Measurements from ENCODE around the gene RAB3GAP1. TPM values are rescaled to one million over a fixed set of nuclear protein-coding genes. Genes with fewer than 3 reads are reported as not detected.

The RAB3GAP1 gene
- total and polyA plus RNA-seq, 2 donors (not counting 1 experiment from before 2014, with no cell fraction given), result 15.6 to 62.2 TPM

- TF ChIP-seq EZH2 (IDR thresholded peaks at IDR 0.05; ENCODE audit: borderline replicate concordance, insufficient read depth, low read depth, low read length, poor library complexity, severe bottlenecking) (no peak), CTCF (IDR thresholded peaks at IDR 0.05) (no peak)
- H3K27ac Mint-ChIP-seq, result no peak within 1 kb of the TSS
- ChIA-PET CTCF (no interaction called here), POLR2A (interaction anchor here (0.8 kb wide), 1 partner anchor 693 kb away, joined by 7 read pairs; no protein-coding TSS in a partner anchor)
- Histone ChIP-seq H2AFZ (ENCODE audit: insufficient read depth, low read depth, low read length, poor library complexity, severe bottlenecking) (no peak within 1 kb of the TSS), H4K20me1 (ENCODE audit: control insufficient read depth, insufficient read depth, low read length, poor library complexity, severe bottlenecking) (no peaks in the 10 kb centered on the region), H3K36me3 (replicated peaks in 1 of 2; ENCODE audit: control extremely low read depth in 1 of 2, control insufficient read depth in 1 of 2, extremely low read depth in 1 of 2, insufficient read depth in 2 of 2, low read length in 1 of 2) (no peaks in the 10 kb centered on the region), H3K79me2 (ENCODE audit: control insufficient read depth, insufficient read depth, low read length) (no peaks in the 10 kb centered on the region), H3K27me3 (replicated peaks in 1 of 4; ENCODE audit: control extremely low read depth in 1 of 4, control insufficient read depth in 3 of 4, insufficient read depth in 4 of 4, low read length in 3 of 4) (peaks cover 0 to 6% (median 0%) of the 10 kb centered on the region in 4 experiments), H3K9ac (ENCODE audit: low read length) (no peak within 1 kb of the TSS), H3K4me3 (ENCODE audit: control extremely low read depth in 1 of 5, extremely low read depth in 1 of 5, insufficient read depth in 1 of 5, low read depth in 2 of 5, low read length in 4 of 5) (no peak within 1 kb of the TSS), H3K4me2 (replicated peaks; ENCODE audit: low read depth, low read length, poor library complexity, severe bottlenecking) (no peak within 1 kb of the TSS), H3K9me3 (ENCODE audit: control extremely low read depth in 1 of 3, control insufficient read depth in 2 of 3, insufficient read depth in 1 of 3, low read length in 2 of 3) (no peaks in the 10 kb centered on the region), H3K27ac (ENCODE audit: low read length in 2 of 2) (no peak within 1 kb of the TSS), H3K4me1 (ENCODE audit: control insufficient read depth in 2 of 2, insufficient read depth in 2 of 2, low read length in 2 of 2) (peaks cover 0 to 4% of the 10 kb centered on the region in 2 donors)
- no peak for ATAC-seq (ENCODE audit: low read depth)
- H3K9me3 Mint-ChIP-seq (ENCODE audit: insufficient read depth), result no peaks in the 10 kb centered on the region
- H3K4me3 Mint-ChIP-seq, result no peak within 1 kb of the TSS
- peaks cover 4% of the 10 kb centered on the region for H3K4me1 Mint-ChIP-seq
- intact Hi-C loops (cut with micrococcal nuclease), result no loop called here
- H3K27me3 Mint-ChIP-seq, result peaks cover 14% of the 10 kb centered on the region
- no peak for DNase-seq
Measured at GRCh38 chr2:135047300-135047699, 4.8 kb upstream of the RAB3GAP1 start, which contains the start of gene MAP3K19. Gene MAP3K19 (minus strand): TSS chr2:135047447. CDS start chr2:135024647, 22,800 bp downstream.

- intact Hi-C loops (cut with micrococcal nuclease), result no loop called here
- DNase-seq (no peak), ATAC-seq (ENCODE audit: low read depth) (no peak)
- no peaks in the 10 kb centered on the region for H4K20me1 ChIP-seq (ENCODE audit: control insufficient read depth, insufficient read depth, low read length, poor library complexity, severe bottlenecking)
- 100% methylated on average over 2 of the region's 6 CpGs for WGBS (ENCODE audit: insufficient coverage)
- H3K27ac ChIP-seq (ENCODE audit: low read length in 2 of 2), result no peak overlapping the region
- peaks cover 10% of the 10 kb centered on the region for H3K4me1 Mint-ChIP-seq
- H3K4me1 ChIP-seq (ENCODE audit: control insufficient read depth in 2 of 2, insufficient read depth in 2 of 2, low read length in 2 of 2), result peaks cover 2 to 8% of the 10 kb centered on the region in 2 donors
- H2AFZ ChIP-seq (ENCODE audit: insufficient read depth, low read depth, low read length, poor library complexity, severe bottlenecking), result no peak overlapping the region
- H3K36me3 ChIP-seq (replicated peaks in 1 of 2; ENCODE audit: control extremely low read depth in 1 of 2, control insufficient read depth in 1 of 2, extremely low read depth in 1 of 2, insufficient read depth in 2 of 2, low read length in 1 of 2), result no peaks in the 10 kb centered on the region
- H3K27me3 ChIP-seq (replicated peaks in 1 of 4; ENCODE audit: control extremely low read depth in 1 of 4, control insufficient read depth in 3 of 4, insufficient read depth in 4 of 4, low read length in 3 of 4), result peaks cover 0 to 6% (median 0%) of the 10 kb centered on the region in 4 experiments
- no peak overlapping the region for H3K4me3 Mint-ChIP-seq
- no peak overlapping the region for H3K9ac ChIP-seq (ENCODE audit: low read length)
- TF ChIP-seq CTCF (IDR thresholded peaks at IDR 0.05) (no peak), EZH2 (IDR thresholded peaks at IDR 0.05; ENCODE audit: borderline replicate concordance, insufficient read depth, low read depth, low read length, poor library complexity, severe bottlenecking) (no peak)
- no peaks in the 10 kb centered on the region for H3K9me3 ChIP-seq (ENCODE audit: control extremely low read depth in 1 of 3, control insufficient read depth in 2 of 3, insufficient read depth in 1 of 3, low read length in 2 of 3)
- H3K4me2 ChIP-seq (replicated peaks; ENCODE audit: low read depth, low read length, poor library complexity, severe bottlenecking), result no peak overlapping the region
- H3K27me3 Mint-ChIP-seq, result peaks cover 11% of the 10 kb centered on the region
- POLR2A ChIA-PET, result interaction anchor here (0.8 kb wide), 1 partner anchor 693 kb away, joined by 7 read pairs; no protein-coding TSS in a partner anchor
- peaks cover 8% of the 10 kb centered on the region for H3K79me2 ChIP-seq (ENCODE audit: control insufficient read depth, insufficient read depth, low read length)
- CTCF ChIA-PET, result interaction anchor here (0.6 kb wide), 1 partner anchor 8 kb away, joined by 3 read pairs; no protein-coding TSS in a partner anchor
- H3K27ac Mint-ChIP-seq, result no peak overlapping the region
- H3K4me3 ChIP-seq (ENCODE audit: control extremely low read depth in 1 of 5, extremely low read depth in 1 of 5, insufficient read depth in 1 of 5, low read depth in 2 of 5, low read length in 4 of 5), result no peak overlapping the region
- H3K9me3 Mint-ChIP-seq (ENCODE audit: insufficient read depth), result no peaks in the 10 kb centered on the region
Measured at GRCh38 chr2:135048122-135048521, 4.0 kb upstream of the RAB3GAP1 start.
